Common myeloid progenitor, CD34-positive (primary cell): Measurements from ENCODE around the gene MEIOB.
A peak's percentile ranks its signal among the peaks of the same experiment; 100 is the strongest.

Experiments used
- CTCF ChIA-PET: fragments of 350-600 bp; sonication (Branson Sonifier 250); formaldehyde crosslinking; loops from one replicate; lab custom pipeline; 2021; ENCODE audit warnings: antibody characterized with exemption; lab: Charles Lee
- POLR2A ChIA-PET: fragments of 350-600 bp; sonication (Branson Sonifier 250); formaldehyde crosslinking; loops from one replicate; lab custom pipeline; 2021; ENCODE audit warnings: antibody characterized with exemption; lab: Charles Lee
- DNase-seq, 3 donors: peaks; one replicate each; pipeline versions ENCODE4 v3.0.0 to v3.0.0-alpha.2; 2013
- H3K27ac ChIP-seq, 2 experiments: 1 replicate in 1 of 2; 2 replicates in 1 of 2; pipeline ENCODE4 v1.7.0; 2013; ENCODE audit warnings: inconsistent platforms in 2 of 2, low read length in 2 of 2, mild to moderate bottlenecking in 2 of 2, low read depth in 1 of 2, moderate library complexity in 1 of 2; ENCODE audit not compliant: severe bottlenecking in 2 of 2, insufficient read depth in 1 of 2, poor library complexity in 1 of 2
- H3K27me3 ChIP-seq, 5 experiments: replicated peaks in 2 of 5; 1 replicate in 3 of 5; 2 replicates in 2 of 5; pipeline versions ENCODE4 v1.6.1 to v1.7.0; 2013; ENCODE audit warnings: low read length in 4 of 5, mild to moderate bottlenecking in 2 of 5, moderate library complexity in 2 of 5, inconsistent platforms in 1 of 5; ENCODE audit not compliant: insufficient read depth in 5 of 5, control insufficient read depth in 4 of 5
- H3K36me3 ChIP-seq, 4 experiments: 1 replicate in 2 of 4; 2 replicates in 2 of 4; pipeline versions ENCODE4 v1.6.1 to v1.7.0; 2013; ENCODE audit warnings: low read length in 3 of 4, control low read depth in 1 of 4, mild to moderate bottlenecking in 1 of 4; ENCODE audit not compliant: control insufficient read depth in 4 of 4, insufficient read depth in 4 of 4
- H3K4me1 ChIP-seq, 4 experiments: 1 replicate in 3 of 4; 2 replicates in 1 of 4; pipeline versions ENCODE4 v1.6.1 to v1.7.1; 2013; ENCODE audit warnings: low read length in 3 of 4, mild to moderate bottlenecking in 3 of 4, control low read depth in 1 of 4, inconsistent platforms in 1 of 4, moderate library complexity in 1 of 4; ENCODE audit not compliant: control insufficient read depth in 4 of 4, insufficient read depth in 4 of 4; ENCODE audit errors: control extremely low read depth in 1 of 4
- H3K4me3 ChIP-seq, 7 experiments: 1 replicate in 4 of 7; 2 replicates in 3 of 7; pipeline versions ENCODE4 v1.5.1 to v1.7.0; 2013; ENCODE audit warnings: mild to moderate bottlenecking in 7 of 7, low read length in 6 of 7, moderate library complexity in 6 of 7, inconsistent platforms in 2 of 7, low read depth in 2 of 7, control low read depth in 1 of 7; ENCODE audit not compliant: insufficient read depth in 4 of 7, control insufficient read depth in 1 of 7; ENCODE audit errors: extremely low read depth in 1 of 7
- H3K9me3 ChIP-seq, 5 experiments: 1 replicate in 4 of 5; 2 replicates in 1 of 5; pipeline versions ENCODE4 v1.6.1 to v1.7.1; 2013; ENCODE audit warnings: low read length in 4 of 5, mild to moderate bottlenecking in 2 of 5, inconsistent platforms in 1 of 5, low read depth in 1 of 5, moderate library complexity in 1 of 5; ENCODE audit not compliant: control insufficient read depth in 4 of 5, insufficient read depth in 2 of 5; ENCODE audit errors: control extremely low read depth in 1 of 5
- WGBS: methylation state at CpG from one replicate; pipeline ENCODE4 v1.1.5; 2013; ENCODE audit not compliant: insufficient coverage; 5-methylcytosine and 5-hydroxymethylcytosine counted together

MEIOB gene

DNA sequence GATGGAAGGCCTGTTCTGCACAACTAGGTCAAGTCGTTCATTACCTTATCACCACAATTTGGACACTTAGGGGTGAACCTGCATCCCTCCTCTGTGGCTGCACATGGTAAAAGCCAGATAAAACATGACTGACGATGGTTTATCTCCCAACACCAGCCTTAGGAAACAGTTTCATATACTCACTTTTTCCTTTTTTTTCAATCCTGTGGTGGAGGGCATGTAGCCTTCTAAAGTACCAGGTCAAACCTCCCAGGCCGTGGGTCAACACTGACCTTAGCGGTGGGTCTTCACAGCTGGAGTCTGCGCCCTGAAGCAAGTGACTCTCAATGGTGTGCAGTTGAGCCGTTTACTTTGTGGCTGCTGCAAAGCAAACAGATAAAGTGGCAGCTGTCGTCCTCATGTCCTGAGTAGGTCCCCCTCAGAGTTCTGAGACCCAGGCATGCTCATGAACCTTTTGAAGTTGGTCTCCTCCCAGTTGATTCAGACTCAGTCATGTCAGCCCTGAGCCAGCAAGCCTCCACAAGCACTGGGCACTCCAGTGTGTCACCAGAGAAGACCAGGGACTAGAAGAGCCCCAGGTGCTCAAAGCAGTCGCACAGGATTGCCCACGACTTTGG is 39.0 kb downstream of the MEIOB start:
- Histone ChIP-seq H3K27me3 (no peaks in the 10 kb centered on the region), H3K4me1 (peaks cover 0 to 15% (median 11%) of the 10 kb centered on the region in 4 experiments), H3K27ac (no peak overlapping the region), H3K9me3 (no peaks in the 10 kb centered on the region), H3K36me3 (peaks cover 5 to 12% (median 7%) of the 10 kb centered on the region in 4 experiments), H3K4me3 (no peak overlapping the region)
- POLR2A ChIA-PET: no interaction called here
- 94% methylated on average over 8 of the region's 9 CpGs for WGBS
- CTCF ChIA-PET: interaction anchor here (0.7 kb wide), 2 partner anchors 24 to 117 kb away, joined by 3 read pairs; no protein-coding TSS in a partner anchor
- peak; percentile 22 to 72 (median 45) for DNase-seq

DNA sequence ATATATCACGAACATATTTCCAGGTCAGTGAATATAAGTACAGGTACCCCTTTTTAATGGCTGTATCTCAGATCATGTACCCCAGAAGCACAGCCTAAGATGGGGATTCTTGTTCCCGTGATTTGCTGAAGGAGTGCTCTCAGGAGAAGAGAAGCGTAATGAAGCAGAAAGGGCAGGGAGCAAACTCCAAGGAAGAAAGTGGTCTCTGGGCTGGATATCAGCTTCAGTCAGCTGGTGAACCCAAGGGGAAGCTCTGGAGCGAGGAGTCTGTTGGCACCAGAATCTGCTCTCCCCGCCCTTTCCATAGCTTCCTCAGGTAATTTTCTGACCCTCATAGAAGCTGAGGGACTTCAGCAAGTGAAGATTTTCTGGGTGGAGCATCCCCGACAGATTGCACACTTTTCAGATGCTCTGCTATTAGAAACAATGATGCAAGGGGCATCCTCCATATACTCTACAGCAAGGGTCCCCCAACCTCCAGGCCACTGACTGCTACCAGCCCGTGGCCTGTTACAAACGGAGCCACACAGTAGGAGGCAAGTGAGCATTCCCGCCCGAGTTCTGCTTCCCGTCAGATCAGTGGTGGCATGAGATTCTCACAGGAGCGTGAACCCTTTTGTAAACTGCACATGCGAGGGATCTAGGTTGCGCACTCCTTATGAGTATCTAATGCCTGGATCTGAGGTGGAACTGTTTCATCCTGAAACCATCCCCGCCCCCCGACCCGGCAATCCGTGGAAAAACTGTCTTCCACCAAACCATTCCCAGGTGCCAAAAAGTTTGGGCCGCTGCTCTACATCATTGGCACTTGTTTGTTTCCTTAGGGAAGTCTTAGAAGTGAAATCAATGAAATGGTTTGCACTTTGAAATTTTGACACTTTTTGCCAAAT is 40.5 kb downstream of the MEIOB start:
- CTCF ChIA-PET: interaction anchor here (0.9 kb wide), 1 partner anchor 9 kb away, joined by 3 read pairs; no protein-coding TSS in a partner anchor
- Histone ChIP-seq H3K36me3 (peaks cover 5 to 12% (median 7%) of the 10 kb centered on the region in 4 experiments), H3K9me3 (no peaks in the 10 kb centered on the region), H3K27me3 (no peaks in the 10 kb centered on the region), H3K4me1 (peaks cover 3 to 24% (median 17%) of the 10 kb centered on the region in 4 experiments), H3K27ac (no peak overlapping the region), H3K4me3 (no peak overlapping the region)
- no peak for DNase-seq
- POLR2A ChIA-PET: no interaction called here
- 98% methylated on average over 13 of the region's 19 CpGs for WGBS

DNA sequence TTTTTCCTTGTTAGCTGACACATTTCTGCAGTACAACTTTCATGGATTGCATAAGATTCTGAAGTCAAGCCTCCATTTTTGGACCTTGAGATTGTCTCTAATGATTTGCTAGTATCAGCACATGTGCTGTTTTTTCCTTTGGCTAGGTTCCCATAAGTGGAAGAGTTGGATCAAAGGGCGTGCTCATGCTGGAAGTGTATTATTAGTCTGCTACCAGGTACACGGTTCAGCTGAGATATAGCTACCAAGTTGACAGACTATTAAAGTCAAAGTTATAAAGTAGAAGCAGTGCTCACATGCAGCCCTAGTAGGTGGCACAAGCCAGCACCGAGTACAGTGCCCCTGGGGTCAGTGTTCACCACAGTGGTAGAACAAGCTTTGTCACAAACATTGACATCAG is 41.8 kb downstream of the MEIOB start:
- DNase-seq: no peak
- H3K36me3 ChIP-seq: peaks cover 5 to 12% (median 7%) of the 10 kb centered on the region in 4 experiments
- ChIA-PET POLR2A (no interaction called here), CTCF (no interaction called here)
- peaks cover 3 to 33% (median 28%) of the 10 kb centered on the region in 4 experiments for H3K4me1 ChIP-seq
- no peak overlapping the region for H3K27ac ChIP-seq
- no peaks in the 10 kb centered on the region for H3K27me3 ChIP-seq
- no peak overlapping the region for H3K4me3 ChIP-seq
- no peaks in the 10 kb centered on the region for H3K9me3 ChIP-seq
- WGBS: 96% methylated on average over 3 of the region's 3 CpGs

DNA sequence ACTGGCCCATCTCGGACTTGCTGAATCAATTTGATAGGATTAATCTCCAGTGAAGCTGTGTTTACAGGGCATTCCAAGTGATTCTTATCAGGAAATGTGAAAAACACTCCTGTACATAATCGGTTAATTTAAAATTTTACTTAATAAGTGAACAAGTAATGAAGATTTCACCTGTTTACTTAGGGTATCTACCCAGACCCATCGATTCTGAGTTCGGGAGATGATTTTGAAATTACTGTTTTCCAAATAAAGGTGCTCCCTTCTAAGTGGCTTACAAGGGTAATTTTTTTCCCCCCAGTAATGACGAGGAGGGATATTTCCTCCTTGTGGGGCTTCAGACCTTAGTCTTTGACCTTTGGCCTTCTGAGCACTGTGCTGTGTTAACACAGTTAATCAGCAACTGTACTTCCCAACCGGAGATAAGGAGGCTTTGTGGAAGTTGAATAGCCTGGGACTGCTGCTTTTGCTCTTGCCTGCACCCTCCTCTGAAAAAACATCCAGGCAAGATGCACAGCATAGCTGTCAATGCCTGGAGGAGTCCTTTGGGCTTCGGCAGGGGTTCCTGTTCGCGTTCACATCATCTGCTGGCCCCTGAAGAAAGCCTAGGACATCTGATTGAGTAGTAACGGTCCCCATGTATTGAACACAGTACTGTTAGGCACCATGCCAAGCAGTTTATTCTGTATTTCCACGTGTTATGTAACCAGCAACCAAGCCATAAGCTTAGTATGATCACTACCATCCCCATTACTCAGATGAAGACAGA is 43.1 kb downstream of the MEIOB start:
- Histone ChIP-seq H3K27me3 (no peaks in the 10 kb centered on the region), H3K36me3 (peaks cover 5 to 12% (median 7%) of the 10 kb centered on the region in 4 experiments), H3K9me3 (no peaks in the 10 kb centered on the region), H3K4me3 (peak overlapping the region in 1 of 7 experiments; percentile 77), H3K27ac (no peak overlapping the region), H3K4me1 (peaks cover 3 to 34% (median 30%) of the 10 kb centered on the region in 4 experiments)
- no peak for DNase-seq
- WGBS: 91% methylated on average over 7 of the region's 11 CpGs
- ChIA-PET CTCF (no interaction called here), POLR2A (no interaction called here)

DNA sequence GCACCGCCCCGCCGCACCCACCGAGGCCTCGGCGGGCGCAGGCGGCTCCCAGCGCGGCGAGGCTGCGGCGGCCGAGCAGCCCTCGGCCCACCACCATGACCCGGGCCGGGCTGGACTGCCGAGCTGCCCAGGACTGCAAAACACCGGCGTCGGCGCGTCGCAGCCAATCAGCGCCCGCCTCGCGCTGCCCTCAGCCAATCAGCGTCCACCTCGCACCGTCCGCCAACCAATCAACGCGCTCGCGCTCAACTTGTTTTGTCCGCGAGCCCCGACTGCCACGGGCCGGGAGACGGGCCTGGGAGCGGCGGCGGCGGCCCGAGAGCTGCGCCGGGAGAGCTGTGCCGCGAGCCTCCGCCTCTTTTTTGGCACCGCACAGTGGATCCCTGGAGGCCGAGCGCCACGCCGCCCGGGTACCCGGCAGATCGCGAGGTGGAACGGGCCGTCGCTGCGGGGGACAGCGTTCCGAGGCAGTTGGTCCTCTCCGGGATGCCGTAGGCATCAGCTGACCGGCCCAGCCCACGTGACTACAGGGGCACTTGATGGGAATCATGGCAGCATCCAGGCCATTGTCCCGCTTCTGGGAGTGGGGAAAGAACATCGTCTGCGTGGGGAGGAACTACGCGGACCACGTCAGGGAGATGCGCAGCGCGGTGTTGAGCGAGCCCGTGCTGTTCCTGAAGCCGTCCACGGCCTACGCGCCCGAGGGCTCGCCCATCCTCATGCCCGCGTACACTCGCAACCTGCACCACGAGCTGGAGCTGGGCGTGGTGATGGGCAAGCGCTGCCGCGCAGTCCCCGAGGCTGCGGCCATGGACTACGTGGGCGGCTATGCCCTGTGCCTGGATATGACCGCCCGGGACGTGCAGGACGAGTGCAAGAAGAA is 45.0 kb downstream of the MEIOB start, which contains the start of the genes FAHD1 and HAGH:
TSS of gene FAHD1 (plus strand) at position 516 of the 883 bp plus-strand sequence. CDS start at position 549, 33 bp downstream.
TSS of gene HAGH (minus strand) at position 135 of the 883 bp plus-strand sequence. CDS start at position 97, 38 bp downstream.
- H3K27ac ChIP-seq: peak within 1 kb of the TSS; percentile 47 to 69
- ChIA-PET POLR2A (interaction anchor here (0.6 to 1.3 kb wide), 4 partner anchors 8 to 138 kb away, joined by 3 read pairs; partner anchors contain the start of gene RPS2), CTCF (interaction anchor here (0.6 to 2.3 kb wide), 3 partner anchors 14 to 1743 kb away, joined by 4 to 7 read pairs (median 5); no protein-coding TSS in a partner anchor)
- H3K27me3 ChIP-seq: no peaks in the 10 kb centered on the region
- 0% methylated on average over 91 of the region's 104 CpGs for WGBS
- H3K4me1 ChIP-seq: peaks cover 3 to 34% (median 30%) of the 10 kb centered on the region in 4 experiments
- peak; percentile 92 to 94 (median 93) for DNase-seq
- no peaks in the 10 kb centered on the region for H3K9me3 ChIP-seq
- H3K4me3 ChIP-seq: peak within 1 kb of the TSS; percentile 43 to 99 (median 88)
- H3K36me3 ChIP-seq: peaks cover 6 to 21% (median 16%) of the 10 kb centered on the region in 4 experiments
